CD14-positive monocyte (primary cell): ENCODE measurements around the gene KLC3. TPM values are rescaled to one million over a fixed set of nuclear protein-coding genes. Genes with fewer than 3 reads are reported as not detected.

ENCODE experiments used
- DNase-seq, 3 donors: peaks; one replicate each; pipeline ENCODE4 v3.0.0-alpha.2; 2011 to 2022
- H2AFZ ChIP-seq: 2 replicates; pipeline ENCODE4 v1.6.0; 2012; ENCODE audit warnings: mild to moderate bottlenecking, low read depth, low read length, inconsistent platforms; ENCODE audit not compliant: insufficient read depth, poor library complexity, severe bottlenecking
- H3K27ac ChIP-seq, 2 donors: 1 replicate in 1 of 2; 2 replicates in 1 of 2; pipeline ENCODE4 v1.5.1; 2012 to 2013; ENCODE audit warnings: low read length in 2 of 2, control low read depth in 1 of 2, inconsistent platforms in 1 of 2, low read depth in 1 of 2, mild to moderate bottlenecking in 1 of 2
- H3K27me3 ChIP-seq, 2 donors: one replicate each; pipeline versions ENCODE4 v1.6.0 to v1.6.1; 2011 to 2013; ENCODE audit warnings: low read length in 2 of 2; ENCODE audit not compliant: control insufficient read depth in 2 of 2, insufficient read depth in 2 of 2
- H3K36me3 ChIP-seq, 2 donors: replicated peaks in 1 of 2; 1 replicate in 1 of 2; 2 replicates in 1 of 2; pipeline versions ENCODE4 v1.5.1 to v1.6.1; 2012 to 2013; ENCODE audit warnings: low read length in 2 of 2, control low read depth in 1 of 2, inconsistent platforms in 1 of 2, mild to moderate bottlenecking in 1 of 2; ENCODE audit not compliant: insufficient read depth in 2 of 2, control insufficient read depth in 1 of 2
- H3K4me1 ChIP-seq, 2 donors: 1 replicate in 1 of 2; 2 replicates in 1 of 2; pipeline versions ENCODE4 v1.5.1 to v1.6.1; 2012 to 2013; ENCODE audit warnings: low read length in 2 of 2, control low read depth in 1 of 2, inconsistent platforms in 1 of 2, mild to moderate bottlenecking in 1 of 2, moderate library complexity in 1 of 2; ENCODE audit not compliant: insufficient read depth in 2 of 2, control insufficient read depth in 1 of 2
- H3K4me2 ChIP-seq: replicated peaks from 2 replicates; pipeline ENCODE3; 2012; ENCODE audit warnings: low read length, moderate library complexity, mild to moderate bottlenecking; ENCODE audit not compliant: poor library complexity, severe bottlenecking; ENCODE audit errors: extremely low read depth
- H3K4me3 ChIP-seq, 3 experiments: fragments of 200-600 bp in 1 of 3; sonication (generic) in 1 of 3; replicated peaks in 1 of 3; 1 replicate in 2 of 3; 2 replicates in 1 of 3; pipeline ENCODE4 v1.5.1; 2011 to 2013; ENCODE audit warnings: low read length in 3 of 3, mild to moderate bottlenecking in 3 of 3, control low read depth in 2 of 3, low read depth in 2 of 3, inconsistent platforms in 1 of 3, moderate library complexity in 1 of 3
- H3K79me2 ChIP-seq: 2 replicates; pipeline ENCODE4 v1.6.0; 2012; ENCODE audit warnings: mild to moderate bottlenecking, control low read depth, inconsistent platforms, low read length, moderate library complexity; ENCODE audit not compliant: insufficient read depth
- H3K9ac ChIP-seq: 2 replicates; pipeline ENCODE4 v1.6.0; 2017; ENCODE audit warnings: low read length, mild to moderate bottlenecking; ENCODE audit not compliant: insufficient read depth, poor library complexity, severe bottlenecking
- H3K9me3 ChIP-seq, 2 donors: replicated peaks in 1 of 2; 1 replicate in 1 of 2; 2 replicates in 1 of 2; pipeline versions ENCODE4 v1.5.1 to v1.6.1; 2012 to 2013; ENCODE audit warnings: low read length in 2 of 2, control low read depth in 1 of 2; ENCODE audit not compliant: control insufficient read depth in 1 of 2, insufficient read depth in 1 of 2
- H4K20me1 ChIP-seq: 2 replicates; pipeline ENCODE4 v1.6.0; 2012; ENCODE audit warnings: mild to moderate bottlenecking, low read length, control low read depth, moderate library complexity; ENCODE audit not compliant: insufficient read depth
- H3K27ac Mint-ChIP-seq, 7 donors: one replicate each; pipeline ENCODE4 v1.8.0; 2020; ENCODE audit warnings: mild to moderate bottlenecking in 7 of 7, mixed read lengths in 7 of 7, moderate library complexity in 6 of 7, inconsistent platforms in 2 of 7
- H3K27me3 Mint-ChIP-seq, 3 donors: one replicate each; pipeline ENCODE4 v1.8.0; 2021 to 2022; ENCODE audit warnings: low read depth in 3 of 3, mild to moderate bottlenecking in 3 of 3, mixed read lengths in 3 of 3, moderate library complexity in 3 of 3, inconsistent platforms in 1 of 3
- H3K36me3 Mint-ChIP-seq, 2 donors: one replicate each; pipeline ENCODE4 v1.8.0; 2020; ENCODE audit warnings: mixed read lengths in 2 of 2, inconsistent platforms in 1 of 2, mild to moderate bottlenecking in 1 of 2
- H3K4me1 Mint-ChIP-seq: one replicate; pipeline ENCODE4 v1.8.0; 2020; ENCODE audit warnings: mild to moderate bottlenecking, mixed read lengths
- H3K4me3 Mint-ChIP-seq, 2 donors: one replicate each; pipeline ENCODE4 v1.8.0; 2020; ENCODE audit warnings: mild to moderate bottlenecking in 2 of 2, mixed read lengths in 2 of 2, moderate library complexity in 1 of 2
- H3K9me3 Mint-ChIP-seq, 7 donors: one replicate each; pipeline ENCODE4 v1.8.0; 2020 to 2022; ENCODE audit warnings: mixed read lengths in 7 of 7, mild to moderate bottlenecking in 6 of 7, moderate library complexity in 6 of 7, inconsistent platforms in 2 of 7
- CTCF ChIP-seq: fragments of 200-600 bp; IDR thresholded peaks from one replicate; pipeline ENCODE4 v1.8.0; 2022; ENCODE audit warnings: antibody characterized with exemption, mild to moderate bottlenecking
- WGBS: methylation state at CpG from one replicate; pipeline ENCODE4 v1.1.5; 2013; ENCODE audit warnings: missing lambda C conversion rate; ENCODE audit not compliant: insufficient coverage; 5-methylcytosine and 5-hydroxymethylcytosine counted together
- intact Hi-C, 2 donors: fragments of 100-400 bp; cut with micrococcal nuclease; formaldehyde crosslinking; loops; one replicate each; pipeline versions ENCODE4 v1.15.0 to v1.15.1; 2023
- polyA plus RNA-seq, 3 donors: library from polyadenylated mRNA; depleted of rRNA in 1 of 3; unstranded in 2 of 3; stranded (reverse) in 1 of 3; fragments of 300-500 nt in 2 of 3; fragments of >200 nt in 1 of 3; fragmentation: Illumina TruSeq in 2 of 3; gene quantifications; 1 replicate in 2 of 3; 2 replicates in 1 of 3; pipeline ENCODE4 v1.2.3, GENCODE V29; 2012 to 2021

KLC3 gene
- polyA plus RNA-seq, 3 donors = not detected

GRCh38 chr19:45305007-45305406 lies 35.5 kb upstream of the KLC3 start:
- intact Hi-C loops = no loop called here
- WGBS = 91% methylated on average over 3 of the region's 4 CpGs
- Histone ChIP-seq H3K9ac (no peak overlapping the region), H3K79me2 (no peaks in the 10 kb centered on the region), H3K27me3 (no peaks in the 10 kb centered on the region), H3K9me3 (peaks cover 0 to 4% of the 10 kb centered on the region in 2 donors), H3K4me2 (no peak overlapping the region), H3K36me3 (peaks cover 0 to 12% of the 10 kb centered on the region in 2 donors), H3K4me3 (no peak overlapping the region), H3K27ac (no peak overlapping the region), H4K20me1 (no peaks in the 10 kb centered on the region), H2AFZ (no peak overlapping the region), H3K4me1 (no peaks in the 10 kb centered on the region)
- Mint-ChIP-seq H3K36me3 (peaks cover 14 to 21% of the 10 kb centered on the region in 2 donors), H3K27ac (peak overlapping the region in 1 of 7 donors; percentile 54), H3K9me3 (peaks cover 2 to 11% (median 7%) of the 10 kb centered on the region in 7 donors), H3K27me3 (peaks cover 4 to 15% (median 7%) of the 10 kb centered on the region in 3 donors), H3K4me3 (no peak overlapping the region), H3K4me1 (peaks cover 2% of the 10 kb centered on the region)
- no peak for TF ChIP-seq CTCF
- no peak for DNase-seq

DNA sequence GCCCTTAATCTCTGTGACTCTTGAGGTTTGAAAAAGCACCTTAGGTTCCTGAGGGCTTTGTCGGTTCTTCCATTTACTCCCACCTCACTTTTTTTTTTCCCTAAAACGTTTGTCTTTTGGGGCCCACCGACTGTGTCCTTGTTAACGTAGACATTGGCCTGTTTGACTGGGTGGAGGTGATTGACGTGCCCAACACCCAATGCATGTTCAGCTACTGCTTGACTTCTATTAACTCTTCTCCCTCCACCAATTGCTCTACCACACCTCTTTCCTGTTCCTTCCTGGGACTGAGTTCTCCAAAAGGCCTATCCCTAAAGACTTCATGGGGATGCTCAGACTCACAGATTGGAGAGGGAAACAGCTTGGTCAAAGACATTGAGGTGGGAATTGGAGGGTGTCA lies 35.1 kb upstream of the KLC3 start:
- H3K27ac Mint-ChIP-seq = no peak overlapping the region

More for the DNA sequence above, 35.1 kb upstream of the KLC3 start:
- peaks cover 2% of the 10 kb centered on the region for H3K4me1 Mint-ChIP-seq
- H3K27me3 Mint-ChIP-seq = peaks cover 4 to 15% (median 7%) of the 10 kb centered on the region in 3 donors
- no peak overlapping the region for H3K4me3 Mint-ChIP-seq
- Histone ChIP-seq H3K27me3 (no peaks in the 10 kb centered on the region), H3K9me3 (peaks cover 0 to 4% of the 10 kb centered on the region in 2 donors), H3K4me1 (no peaks in the 10 kb centered on the region), H3K27ac (no peak overlapping the region), H3K4me3 (no peak overlapping the region), H3K79me2 (no peaks in the 10 kb centered on the region), H3K4me2 (no peak overlapping the region), H4K20me1 (no peaks in the 10 kb centered on the region), H3K9ac (no peak overlapping the region), H3K36me3 (peaks cover 0 to 8% of the 10 kb centered on the region in 2 donors), H2AFZ (no peak overlapping the region)
- peaks cover 2 to 11% (median 7%) of the 10 kb centered on the region in 7 donors for H3K9me3 Mint-ChIP-seq
- peaks cover 11 to 17% of the 10 kb centered on the region in 2 donors for H3K36me3 Mint-ChIP-seq
- no peak for DNase-seq
- no peak for TF ChIP-seq CTCF
- WGBS = 43% methylated on average over 3 of the region's 5 CpGs
- intact Hi-C loops = no loop called here
